H1 (cell line): ENCODE results near the gene KRT37. TPM values are rescaled to one million over a fixed set of nuclear protein-coding genes. Genes with fewer than 3 reads are reported as not detected.
A peak's percentile ranks its signal among the peaks of the same experiment; 100 is the strongest.

Source experiments
- CTCF ChIA-PET: fragments of 300-600 bp; sonication (Branson Sonifier 250); formaldehyde crosslinking; loops from one replicate; lab custom pipeline; 2021; ENCODE audit not compliant: partially characterized antibody; lab: Charles Lee
- POLR2A ChIA-PET: fragments of 300-600 bp; sonication (Branson Sonifier 250); formaldehyde crosslinking; loops from one replicate; lab custom pipeline; 2021; ENCODE audit warnings: inconsistent platforms; ENCODE audit not compliant: partially characterized antibody; lab: Charles Lee
- DNase-seq, 2 experiments: peaks; one replicate each; pipeline versions ENCODE4 v3.0.0 to v3.0.0-alpha.2; 2010 to 2022; ENCODE audit warnings: low spot score in 2 of 2, low read depth in 1 of 2, mixed read lengths in 1 of 2
- FAIRE-seq: peaks from 2 replicates; lab custom pipeline; 2011; peaks lifted over from hg19 to GRCh38; lab: Jason Lieb, UNC
- H2AFZ ChIP-seq: 2 replicates; pipeline ENCODE4 v1.8.1; 2012; ENCODE audit warnings: low read length, inconsistent platforms
- H2AK5ac ChIP-seq: 2 replicates; pipeline ENCODE4 v1.6.1; 2013; ENCODE audit warnings: low read depth, low read length
- H2BK120ac ChIP-seq: replicated peaks from 2 replicates; pipeline ENCODE3; 2013; ENCODE audit warnings: low read depth, low read length, inconsistent platforms
- H2BK12ac ChIP-seq: 2 replicates; pipeline ENCODE4 v1.6.1; 2013; ENCODE audit warnings: low read depth, low read length
- H2BK15ac ChIP-seq: 2 replicates; pipeline ENCODE4 v1.6.1; 2013; ENCODE audit warnings: low read length
- H2BK20ac ChIP-seq: 2 replicates; pipeline ENCODE4 v1.6.1; 2013; ENCODE audit warnings: low read length
- H2BK5ac ChIP-seq: 2 replicates; pipeline ENCODE4 v1.6.1; 2013; ENCODE audit warnings: low read depth, low read length
- H3K14ac ChIP-seq: 2 replicates; pipeline ENCODE4 v1.6.1; 2013; ENCODE audit warnings: inconsistent platforms; ENCODE audit not compliant: insufficient read length
- H3K18ac ChIP-seq: 2 replicates; pipeline ENCODE4 v1.6.1; 2013; ENCODE audit warnings: low read length; ENCODE audit errors: extremely low read depth
- H3K23ac ChIP-seq: 2 replicates; pipeline ENCODE4 v1.6.1; 2013; ENCODE audit warnings: inconsistent platforms; ENCODE audit not compliant: insufficient read length
- H3K23me2 ChIP-seq: 2 replicates; pipeline ENCODE4 v1.6.1; 2013; ENCODE audit warnings: low read depth, low read length
- H3K27ac ChIP-seq: 2 replicates; pipeline ENCODE4 v1.6.1; 2011; ENCODE audit warnings: low read depth, low read length, inconsistent platforms
- H3K27me3 ChIP-seq, 4 experiments: replicated peaks in 1 of 4; 1 replicate in 1 of 4; 2 replicates in 3 of 4; pipeline versions ENCODE4 v1.6.1 to v1.8.1; 2011 to 2013; ENCODE audit warnings: low read length in 3 of 4, mild to moderate bottlenecking in 3 of 4, inconsistent platforms in 2 of 4, mixed read lengths in 2 of 4, moderate library complexity in 1 of 4; ENCODE audit not compliant: control insufficient read depth in 3 of 4, insufficient read depth in 3 of 4; ENCODE audit errors: extremely low read depth in 1 of 4
- H3K36me3 ChIP-seq, 4 experiments: 2 replicates each; pipeline versions ENCODE4 v1.6.1 to v1.8.1; 2011 to 2013; ENCODE audit warnings: mild to moderate bottlenecking in 4 of 4, low read length in 3 of 4, moderate library complexity in 2 of 4, control low read depth in 1 of 4, inconsistent platforms in 1 of 4; ENCODE audit not compliant: insufficient read depth in 4 of 4, control insufficient read depth in 2 of 4
- H3K4ac ChIP-seq: replicated peaks from 2 replicates; pipeline ENCODE3; 2013; ENCODE audit warnings: low read length, low read depth, mixed read lengths, inconsistent platforms; ENCODE audit not compliant: insufficient read length
- H3K4me1 ChIP-seq, 4 experiments: replicated peaks in 1 of 4; 1 replicate in 1 of 4; 2 replicates in 3 of 4; pipeline versions ENCODE4 v1.6.1 to v1.8.1; 2011 to 2013; ENCODE audit warnings: low read length in 3 of 4, inconsistent platforms in 2 of 4, mixed read lengths in 1 of 4; ENCODE audit not compliant: insufficient read depth in 4 of 4, control insufficient read depth in 3 of 4
- H3K4me2 ChIP-seq, 2 experiments: 2 replicates each; pipeline versions ENCODE4 v1.6.1 to v1.8.1; 2011 to 2013; ENCODE audit warnings: low read depth in 2 of 2, low read length in 2 of 2, control low read depth in 1 of 2, inconsistent platforms in 1 of 2, mild to moderate bottlenecking in 1 of 2; ENCODE audit not compliant: insufficient read depth in 1 of 2
- H3K4me3 ChIP-seq, 4 experiments: fragments of 200-600, 300-600 bp in 1 of 4; sonication (generic), shearing (Covaris generic), sonication (Bioruptor Twin) in 1 of 4; 2 replicates each; pipeline versions ENCODE4 v1.5.1 to v1.8.1; 2011 to 2016; ENCODE audit warnings: low read length in 4 of 4, low read depth in 3 of 4, control low read depth in 2 of 4, inconsistent platforms in 2 of 4, mild to moderate bottlenecking in 2 of 4, mixed read lengths in 1 of 4, moderate library complexity in 1 of 4; ENCODE audit not compliant: insufficient read depth in 2 of 4; ENCODE audit errors: extremely low read depth in 1 of 4
- H3K56ac ChIP-seq: replicated peaks from 2 replicates; pipeline ENCODE3; 2013; ENCODE audit warnings: low read depth, mild to moderate bottlenecking, mixed read lengths, low read length, inconsistent platforms; ENCODE audit not compliant: insufficient read length
- H3K79me1 ChIP-seq: 2 replicates; pipeline ENCODE4 v1.6.1; 2013; ENCODE audit warnings: low read depth, low read length, control low read depth
- H3K79me2 ChIP-seq, 2 experiments: 2 replicates each; pipeline versions ENCODE4 v1.6.1 to v1.8.1; 2012 to 2013; ENCODE audit warnings: low read length in 2 of 2, mild to moderate bottlenecking in 2 of 2, inconsistent platforms in 1 of 2; ENCODE audit not compliant: insufficient read depth in 2 of 2, control insufficient read depth in 1 of 2
- H3K9ac ChIP-seq, 4 experiments: replicated peaks in 1 of 4; 1 replicate in 1 of 4; 2 replicates in 3 of 4; pipeline versions ENCODE4 v1.6.1 to v1.8.1; 2011 to 2013; ENCODE audit warnings: low read depth in 3 of 4, low read length in 3 of 4, control low read depth in 2 of 4, mild to moderate bottlenecking in 2 of 4, moderate library complexity in 2 of 4, inconsistent platforms in 1 of 4; ENCODE audit errors: extremely low read depth in 1 of 4
- H3K9me3 ChIP-seq, 2 experiments: 2 replicates each; pipeline versions ENCODE4 v1.6.1 to v1.8.1; 2012 to 2013; ENCODE audit warnings: mild to moderate bottlenecking in 2 of 2, moderate library complexity in 2 of 2, control low read depth in 1 of 2, inconsistent platforms in 1 of 2, low read depth in 1 of 2, low read length in 1 of 2, mixed read lengths in 1 of 2; ENCODE audit not compliant: insufficient read depth in 2 of 2
- H4K20me1 ChIP-seq, 2 experiments: replicated peaks in 1 of 2; 2 replicates each; pipeline versions ENCODE3 to v1.8.1; 2011 to 2013; ENCODE audit warnings: inconsistent platforms in 2 of 2, low read length in 2 of 2, mild to moderate bottlenecking in 1 of 2; ENCODE audit not compliant: insufficient read depth in 2 of 2, control insufficient read depth in 1 of 2
- H4K5ac ChIP-seq: 2 replicates; pipeline ENCODE4 v1.6.1; 2013; ENCODE audit warnings: low read length, low read depth, mixed read lengths, inconsistent platforms; ENCODE audit not compliant: insufficient read length
- H4K8ac ChIP-seq: 2 replicates; pipeline ENCODE4 v1.8.0; 2013; ENCODE audit warnings: mild to moderate bottlenecking, moderate library complexity, low read length, inconsistent platforms; ENCODE audit not compliant: insufficient read depth; ENCODE audit errors: extremely low read depth
- H4K91ac ChIP-seq: replicated peaks from 2 replicates; pipeline ENCODE3; 2013; ENCODE audit warnings: low read length, mixed read lengths, inconsistent platforms; ENCODE audit not compliant: insufficient read length
- EZH2 ChIP-seq: fragments of 200-600 bp; sonication (generic); IDR thresholded peaks from 2 replicates; pipeline ENCODE4 v1.7.1; 2012; ENCODE audit warnings: low read depth, mild to moderate bottlenecking, moderate library complexity, low read length, inconsistent platforms; ENCODE audit not compliant: severe bottlenecking
- GTF2F1 ChIP-seq: IDR thresholded peaks from 2 replicates; pipeline ENCODE4 v1.6.1; 2012; ENCODE audit warnings: low read depth, low read length, improper control_type of control experiment, borderline replicate concordance
- JUND ChIP-seq: IDR thresholded peaks from 2 replicates; pipeline ENCODE4 v1.6.1; 2011; ENCODE audit warnings: mild to moderate bottlenecking, improper control_type of control experiment, low read length
- MAFK ChIP-seq: IDR thresholded peaks from 2 replicates; pipeline ENCODE4 v1.6.1; 2012; ENCODE audit warnings: low read depth, mild to moderate bottlenecking, improper control_type of control experiment, low read length
- RXRA ChIP-seq: IDR thresholded peaks from 2 replicates; pipeline ENCODE4 v1.6.1; 2011; ENCODE audit warnings: low read depth, mild to moderate bottlenecking, low read length, moderate library complexity; ENCODE audit not compliant: insufficient read depth
- SAP30 ChIP-seq: fragments of 300-600 bp; sonication (generic); IDR thresholded peaks from 2 replicates; pipeline ENCODE4 v1.7.1; 2012; ENCODE audit warnings: low read length, moderate library complexity, mild to moderate bottlenecking, inconsistent platforms; ENCODE audit not compliant: insufficient read depth, insufficient replicate concordance
- SP4 ChIP-seq: IDR thresholded peaks from 2 replicates; pipeline ENCODE4 v1.6.1; 2012; ENCODE audit warnings: low read length, inconsistent platforms
- TEAD4 ChIP-seq: IDR thresholded peaks from 2 replicates; pipeline ENCODE4 v1.6.1; 2012; ENCODE audit warnings: low read depth, low read length, inconsistent platforms, mixed read lengths
- WGBS, 2 experiments: shearing (Covaris generic) in 1 of 2; methylation state at CpG; one replicate each; pipeline versions ENCODE4 v1.1.6 to v1.1.7; 2013 to 2015; ENCODE audit warnings: low lambda C conversion rate in 2 of 2, mixed read lengths in 2 of 2, inconsistent platforms in 1 of 2, low coverage in 1 of 2, missing lambda C conversion rate in 1 of 2; ENCODE audit not compliant: insufficient replicate concordance in 2 of 2, insufficient coverage in 1 of 2, insufficient read length in 1 of 2; ENCODE audit errors: extremely low coverage in 1 of 2, missing lambda C conversion rate in 1 of 2; 5-methylcytosine and 5-hydroxymethylcytosine counted together
- polyA plus RNA-seq, 7 experiments: library from polyadenylated mRNA; depleted of rRNA in 3 of 7; stranded (reverse) in 5 of 7; unstranded in 2 of 7; fragments of >200 nt in 5 of 7; fragments of 200-250 nt in 2 of 7; gene quantifications; 1 replicate in 5 of 7; 2 replicates in 1 of 7; 4 replicates in 1 of 7; pipeline versions ENCODE4 v1.2.1 to v1.2.3, GENCODE V29; 2011 to 2013; ENCODE audit warnings: missing spikeins in 2 of 7, mixed read lengths in 2 of 7
- total RNA-seq: library from RNA; stranded (reverse); fragmentation: NEBNext Ultra II Directional; extraction: Animal tissue kit (Norgen Biotek cat#: 25700); gene quantifications from 2 replicates; pipeline ENCODE4 v1.2.1, GENCODE V29; 2021
- TF ChIP-seq, protein P1 (sequence below): IDR thresholded peaks from 2 replicates; pipeline ENCODE4 v1.6.1; 2012; ENCODE audit warnings: inconsistent platforms

Gene KRT37
- total and polyA plus RNA-seq, 2 of the 8 experiments (the other 6 are each of a cell fraction or from before 2014, with no cell fraction given): not detected

DNA sequence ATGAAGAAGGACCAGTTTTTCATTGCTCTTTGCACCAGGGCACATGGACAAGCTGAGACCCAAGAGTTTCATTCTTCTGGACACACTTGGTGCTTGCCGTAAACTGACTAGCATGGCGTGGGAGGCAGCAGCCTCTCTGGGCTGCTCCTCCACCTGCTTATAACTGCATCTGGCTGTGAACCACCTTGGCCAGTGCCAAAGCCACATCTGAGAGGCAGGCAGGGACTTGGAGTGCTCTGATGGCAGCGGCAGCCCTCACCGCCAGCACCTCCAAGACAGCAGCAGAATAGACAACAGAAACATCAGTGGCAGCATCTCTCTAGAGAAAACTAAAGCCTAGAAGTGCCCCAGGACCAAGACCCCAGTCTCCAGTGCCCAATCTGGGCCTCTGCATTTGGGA, 4.7 kb downstream of the KRT37 start:
- no peak overlapping the region for H3K9ac ChIP-seq
- H2BK12ac ChIP-seq: no peak overlapping the region
- no peak overlapping the region for H2BK20ac ChIP-seq
- H3K27me3 ChIP-seq: no peaks in the 10 kb centered on the region
- H4K20me1 ChIP-seq: no peaks in the 10 kb centered on the region
- no peaks in the 10 kb centered on the region for H3K79me1 ChIP-seq
- CTCF ChIA-PET: interaction anchor here (1.5 to 3.8 kb wide), 2 partner anchors 13 to 19 kb away, joined by 4 to 51 read pairs; no protein-coding TSS in a partner anchor
- H2AFZ ChIP-seq: no peak overlapping the region
- H3K27ac ChIP-seq: no peak overlapping the region
- H3K23me2 ChIP-seq: no peaks in the 10 kb centered on the region
- no peak for FAIRE-seq
- no peaks in the 10 kb centered on the region for H3K79me2 ChIP-seq
- no peak overlapping the region for H2BK120ac ChIP-seq
- H3K9me3 ChIP-seq: no peaks in the 10 kb centered on the region
- DNase-seq: no peak
- no peak overlapping the region for H3K4me2 ChIP-seq
- no peak overlapping the region for H2AK5ac ChIP-seq
- H3K23ac ChIP-seq: no peak overlapping the region
- H3K56ac ChIP-seq: no peak overlapping the region
- no peak overlapping the region for H2BK5ac ChIP-seq
- peak overlapping the region; percentile 12; the same call in 1 of the 2 replicates for H3K18ac ChIP-seq
- no peak overlapping the region for H4K91ac ChIP-seq
- H3K4me3 ChIP-seq: no peak overlapping the region
- no peak overlapping the region for H4K5ac ChIP-seq
- no peak overlapping the region for H3K4ac ChIP-seq
- WGBS, 2 experiments: 94% methylated on average over 4 of the region's 4 CpGs; no CpG with 5 or more reads in 1 of the 2 experiments
- no peak for TF ChIP-seq SP4
- TF ChIP-seq EZH2: no peak
- TF ChIP-seq MAFK: no peak
- no peak for TF ChIP-seq GTF2F1
- no peak for TF ChIP-seq RXRA
- TF ChIP-seq TEAD4: no peak
- TF ChIP-seq JUND: no peak
- no peak for TF ChIP-seq SAP30
- TF ChIP-seq, protein P1, sequence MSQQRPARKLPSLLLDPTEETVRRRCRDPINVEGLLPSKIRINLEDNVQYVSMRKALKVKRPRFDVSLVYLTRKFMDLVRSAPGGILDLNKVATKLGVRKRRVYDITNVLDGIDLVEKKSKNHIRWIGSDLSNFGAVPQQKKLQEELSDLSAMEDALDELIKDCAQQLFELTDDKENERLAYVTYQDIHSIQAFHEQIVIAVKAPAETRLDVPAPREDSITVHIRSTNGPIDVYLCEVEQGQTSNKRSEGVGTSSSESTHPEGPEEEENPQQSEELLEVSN: no peak
- POLR2A ChIA-PET: no interaction called here
- no peak overlapping the region for H3K14ac ChIP-seq
- no peak overlapping the region for H2BK15ac ChIP-seq
- no peaks in the 10 kb centered on the region; a peak in 1 of 7 replicates for H3K4me1 ChIP-seq
- no peak overlapping the region for H4K8ac ChIP-seq
- H3K36me3 ChIP-seq: no peaks in the 10 kb centered on the region
